Activated CD4-positive, alpha-beta T cell treated with anti-CD3 and anti-CD28 coated beads, Interleukin-2, amount 50 U/mL, for 4 hours (primary cell): Measurements from ENCODE around the gene NCMAP.
"Not testable (repeated sequence)": the region's sequence is repeated elsewhere in the genome, so short reads cannot be mapped to it uniquely, and the experiment has no call there.

Source experiments
- DNase-seq, 2 experiments: peaks; one replicate each; pipeline ENCODE4 v3.0.0-alpha.2; 2020

Gene NCMAP

DNA sequence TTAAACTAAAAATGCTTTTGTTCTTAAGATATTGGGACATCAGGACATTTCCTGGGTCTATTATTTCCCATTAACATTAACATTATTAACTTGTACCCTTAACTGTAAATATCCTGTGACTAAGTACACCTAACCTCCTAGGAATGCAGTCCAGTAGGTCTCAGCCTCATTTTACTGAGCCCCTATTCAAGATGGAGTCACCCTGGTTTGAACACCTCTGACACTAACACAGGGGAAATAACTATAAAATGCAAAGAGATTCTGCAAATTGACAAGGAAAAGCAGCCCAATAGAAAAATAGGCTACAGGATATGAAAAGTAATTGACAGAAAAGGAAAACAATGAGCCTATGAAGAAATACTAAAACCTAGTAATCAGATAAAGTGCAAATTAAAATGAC is 11.6 kb upstream of the NCMAP start:
- no peak for DNase-seq

DNA sequence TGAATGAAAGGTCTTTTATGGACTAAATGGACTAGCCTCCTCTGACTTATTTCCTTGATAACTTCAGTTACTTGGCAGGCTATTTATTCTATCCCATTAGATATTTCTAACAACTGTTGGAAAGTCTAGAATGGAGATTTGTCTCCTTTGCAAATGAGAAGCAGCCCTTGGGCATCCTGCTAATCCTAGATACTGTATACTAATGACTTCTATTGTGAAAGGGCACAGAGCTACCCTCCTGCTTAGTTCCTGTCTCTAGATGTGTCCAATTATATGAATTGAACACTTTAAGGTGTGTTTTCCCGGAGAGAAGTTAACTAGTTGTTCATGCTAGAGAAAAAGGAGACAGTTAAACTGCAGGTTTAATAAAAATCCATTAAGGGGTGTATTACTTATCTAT is 10.2 kb upstream of the NCMAP start:
- DNase-seq, result no peak

DNA sequence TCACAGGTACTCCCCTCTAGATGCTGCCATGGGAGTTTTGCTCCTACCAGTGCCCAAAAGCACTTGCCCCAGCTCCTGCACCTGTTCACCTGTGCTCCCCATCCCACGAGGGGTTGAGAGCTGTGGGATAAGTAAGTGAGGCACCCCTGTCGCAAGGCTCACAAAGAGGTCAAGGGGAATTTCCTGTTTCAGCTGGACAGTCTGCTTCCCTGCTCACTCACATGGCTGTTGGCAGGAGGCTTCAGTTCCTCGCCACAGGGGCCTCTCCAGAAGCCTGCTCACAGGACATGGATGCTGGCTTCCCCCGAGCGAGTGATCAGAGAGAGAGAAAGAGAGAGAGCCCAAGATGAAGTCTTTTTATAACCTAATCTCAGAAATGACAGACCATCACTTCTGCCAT is 8.7 kb upstream of the NCMAP start:
- no peak for DNase-seq

DNA sequence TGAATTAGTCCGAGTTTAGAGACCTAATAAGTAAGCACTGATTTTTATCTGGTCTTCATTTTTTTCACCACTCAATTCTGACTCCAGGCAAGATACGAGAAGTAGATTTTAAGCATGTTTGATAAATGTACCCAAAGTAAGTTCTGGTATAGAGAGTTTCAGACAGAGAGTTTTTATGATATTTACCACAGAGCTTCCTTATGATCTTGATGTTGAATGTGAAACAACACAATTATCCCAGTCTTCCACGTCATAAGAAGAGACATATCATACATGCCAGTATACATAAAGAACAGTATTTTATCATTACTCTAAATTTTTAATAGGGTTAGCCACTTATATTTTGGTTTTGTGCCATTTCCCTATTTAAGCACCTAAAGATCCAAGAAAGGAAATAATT is 7.8 kb upstream of the NCMAP start:
- DNase-seq, result no peak

DNA sequence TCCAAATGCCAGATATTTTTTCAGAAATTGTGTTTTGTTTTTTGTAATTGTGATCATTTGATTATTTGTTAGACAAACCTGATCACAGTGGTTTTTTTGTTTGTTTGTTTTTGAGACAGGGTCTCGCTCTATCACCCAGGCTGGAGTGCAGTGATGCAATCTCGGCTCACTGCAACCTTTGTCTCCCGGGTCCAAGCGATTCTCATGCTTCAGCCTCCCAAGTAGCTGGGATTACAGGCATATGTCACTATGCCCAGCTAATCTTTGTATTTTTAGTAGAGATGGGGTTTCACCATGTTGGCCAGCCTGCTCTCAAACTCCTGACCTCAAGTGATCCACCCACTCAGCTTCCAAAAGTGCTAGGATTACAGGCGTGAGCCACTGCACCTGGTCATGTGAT is 6.7 kb upstream of the NCMAP start:
- not testable (repeated sequence) for DNase-seq

DNA sequence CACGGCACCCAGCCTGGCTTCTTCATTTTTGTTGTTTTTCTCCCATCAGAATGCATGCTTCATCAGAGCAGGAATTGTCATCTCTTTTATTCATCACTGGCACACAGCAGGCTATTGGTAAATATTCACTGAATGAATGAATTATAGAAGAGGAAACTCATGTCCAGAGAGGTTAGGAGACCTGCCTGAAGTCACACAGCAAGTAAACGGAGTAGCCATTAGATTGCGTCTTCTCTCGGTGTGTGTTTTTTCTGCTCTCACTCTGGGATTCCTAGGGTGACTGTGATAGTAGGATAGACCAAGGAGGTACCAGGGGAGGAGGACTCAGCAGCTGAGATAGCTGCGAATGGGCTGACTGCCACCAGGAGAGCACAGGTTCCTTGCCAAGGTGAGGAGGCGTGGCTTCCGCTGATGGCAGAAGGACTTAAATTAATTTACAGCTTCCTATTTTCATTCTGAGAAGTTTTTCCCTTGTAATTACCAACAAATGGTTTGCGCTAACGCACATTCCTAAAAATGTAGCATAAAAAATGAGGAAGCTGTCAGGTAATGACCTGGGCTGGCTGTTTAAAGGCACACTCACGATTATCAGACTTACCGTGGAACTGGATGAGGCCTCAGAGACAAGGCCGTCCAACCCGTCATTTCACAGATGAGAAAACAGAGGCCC is 4.5 kb upstream of the NCMAP start:
- DNase-seq, result no peak

DNA sequence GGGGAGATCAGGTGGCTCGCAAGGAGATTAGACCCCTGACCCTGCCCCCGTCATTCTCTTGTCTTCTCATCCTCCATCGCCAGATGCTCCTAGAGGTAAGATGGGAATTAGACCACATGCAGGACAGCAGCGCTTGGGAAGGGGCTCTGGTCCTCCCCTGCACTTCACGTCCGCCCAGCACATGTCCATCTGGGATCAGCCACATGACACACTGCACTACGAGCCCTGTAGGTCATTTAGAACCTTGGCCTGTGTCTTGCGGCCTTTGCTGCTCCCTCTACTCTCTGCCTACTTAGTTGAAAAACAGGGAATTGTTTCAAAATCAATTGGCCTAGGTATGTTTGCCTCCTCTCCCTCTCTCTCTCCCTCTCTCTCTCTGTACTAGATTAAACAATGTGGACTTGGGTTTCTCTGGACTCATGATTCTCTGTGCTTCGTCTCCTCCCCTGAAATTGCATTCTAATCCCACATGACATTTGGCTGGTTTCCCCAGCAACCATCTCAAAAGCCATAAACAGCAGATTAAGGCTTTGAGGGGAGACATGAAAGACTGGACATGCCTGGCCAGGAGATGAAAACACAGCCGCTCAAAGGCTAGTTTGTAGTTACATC is 3.8 kb upstream of the NCMAP start:
- no peak for DNase-seq

DNA sequence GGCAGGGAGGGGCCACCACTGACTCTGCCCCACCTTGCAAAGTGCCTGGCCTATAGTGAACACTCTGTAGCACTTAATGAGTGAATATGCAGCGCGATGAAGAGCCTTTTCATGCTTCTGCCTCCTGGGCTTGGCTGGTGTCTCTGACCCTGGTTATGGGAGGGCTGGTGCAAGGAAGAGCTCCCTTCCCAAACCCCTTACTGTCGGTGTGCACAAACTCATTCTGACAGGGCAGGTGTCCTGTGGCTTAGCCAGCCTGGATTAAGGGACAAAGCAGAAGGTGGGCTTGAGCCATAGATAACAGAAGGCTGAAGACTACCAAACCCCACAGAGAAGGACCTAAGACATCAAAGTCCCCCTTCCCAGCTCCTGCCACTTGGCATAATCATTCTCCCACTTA is 2.0 kb upstream of the NCMAP start:
- DNase-seq, result no peak

DNA sequence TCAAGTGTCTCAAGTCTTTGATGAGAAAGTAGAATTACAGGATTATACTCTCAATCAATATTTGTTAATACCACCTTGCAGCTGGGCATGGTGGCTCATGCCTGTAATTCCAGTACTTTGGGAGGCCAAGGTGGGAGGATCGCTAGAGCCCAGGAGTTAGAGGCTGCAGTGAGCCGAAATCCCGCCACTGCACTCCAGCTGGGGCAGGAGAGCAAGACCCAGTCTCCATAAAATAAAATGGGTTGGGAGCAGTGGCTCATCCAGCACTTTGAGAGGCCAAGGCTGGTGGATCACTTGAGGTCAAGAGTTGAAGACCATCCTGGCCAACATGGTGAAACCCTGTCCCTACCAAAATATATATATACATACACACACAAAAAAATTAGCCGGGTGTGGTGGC is 1.2 kb upstream of the NCMAP start:
- no peak for DNase-seq

DNA sequence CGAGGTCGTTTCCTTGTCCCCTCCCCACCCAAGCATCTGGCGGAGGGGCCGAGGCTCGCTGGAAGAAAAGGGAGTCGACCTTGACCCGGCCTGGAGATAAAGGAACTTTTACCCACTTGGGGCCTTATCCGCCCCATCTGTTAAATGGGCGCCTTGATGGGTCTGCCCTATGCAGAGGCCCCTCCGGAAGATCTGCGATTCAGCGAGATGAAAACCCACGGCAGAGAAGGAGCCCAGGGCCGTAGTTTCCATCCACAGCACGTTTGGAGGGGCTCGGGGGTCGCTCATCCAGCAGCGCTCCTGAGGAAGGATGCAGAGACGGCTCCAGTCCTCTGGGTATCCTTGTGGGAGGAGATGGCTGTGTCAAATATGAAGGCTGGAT is 518 bp downstream of the NCMAP start:
- DNase-seq, result no peak

DNA sequence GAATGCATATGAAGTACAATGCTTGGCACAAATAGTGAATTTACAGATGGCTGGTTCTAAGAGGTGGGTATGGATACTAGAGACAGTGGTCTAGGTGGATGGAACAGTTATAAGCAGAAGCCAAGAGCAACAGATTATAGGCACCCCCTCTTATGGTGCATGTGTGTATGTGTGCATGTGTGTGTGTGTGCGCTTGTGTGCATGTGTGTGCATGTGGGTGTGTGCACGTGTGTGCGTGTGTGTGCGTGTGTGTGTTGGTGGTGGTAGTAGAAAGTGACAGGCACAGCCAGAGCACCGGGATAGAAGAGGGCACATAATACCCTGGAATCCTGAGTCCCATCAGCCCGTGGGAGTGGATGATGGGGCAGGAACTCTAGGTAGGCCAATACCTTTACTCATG is 1.3 kb downstream of the NCMAP start:
- no peak for DNase-seq

DNA sequence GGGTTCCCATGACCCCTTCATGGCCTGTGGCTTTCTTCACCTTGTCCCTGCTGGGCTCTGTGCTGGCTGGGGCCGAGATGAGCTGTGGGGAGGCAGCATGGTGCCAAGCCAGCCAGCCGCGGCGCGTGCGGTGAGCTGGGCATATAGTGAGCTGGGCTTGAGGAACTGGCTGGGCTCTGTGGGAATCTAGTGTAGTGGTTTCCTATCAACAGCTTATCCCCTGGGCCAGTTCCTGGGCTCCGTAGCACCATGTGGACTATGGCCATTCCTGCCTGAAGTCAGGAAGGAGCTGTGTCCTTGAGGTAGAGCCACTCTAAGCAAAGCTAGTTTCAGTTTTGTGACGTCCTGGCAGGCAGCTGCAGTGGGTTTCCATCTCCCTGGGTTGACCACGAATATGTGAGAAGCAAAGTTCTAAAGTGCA is 1.8 kb downstream of the NCMAP start:
- no peak for DNase-seq

DNA sequence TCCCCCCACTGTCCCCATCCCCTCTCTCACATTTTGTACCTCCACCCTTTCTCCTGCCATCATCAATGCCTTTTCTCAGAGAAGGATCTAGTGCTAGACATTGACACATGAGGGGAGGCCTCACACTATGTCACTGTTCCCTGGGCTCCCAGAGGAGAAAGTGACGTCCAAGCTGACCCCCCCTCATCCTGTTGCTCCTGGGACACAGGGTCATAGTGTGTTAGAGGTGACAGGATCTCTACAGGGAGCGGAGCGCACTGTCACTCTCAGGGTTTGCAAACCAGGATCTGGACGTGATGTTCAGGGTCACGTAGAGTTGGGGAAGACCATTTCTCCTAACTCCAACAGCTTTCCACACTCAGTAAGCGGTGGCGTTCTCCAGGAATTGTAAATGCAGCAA is 2.6 kb downstream of the NCMAP start:
- DNase-seq, result no peak

DNA sequence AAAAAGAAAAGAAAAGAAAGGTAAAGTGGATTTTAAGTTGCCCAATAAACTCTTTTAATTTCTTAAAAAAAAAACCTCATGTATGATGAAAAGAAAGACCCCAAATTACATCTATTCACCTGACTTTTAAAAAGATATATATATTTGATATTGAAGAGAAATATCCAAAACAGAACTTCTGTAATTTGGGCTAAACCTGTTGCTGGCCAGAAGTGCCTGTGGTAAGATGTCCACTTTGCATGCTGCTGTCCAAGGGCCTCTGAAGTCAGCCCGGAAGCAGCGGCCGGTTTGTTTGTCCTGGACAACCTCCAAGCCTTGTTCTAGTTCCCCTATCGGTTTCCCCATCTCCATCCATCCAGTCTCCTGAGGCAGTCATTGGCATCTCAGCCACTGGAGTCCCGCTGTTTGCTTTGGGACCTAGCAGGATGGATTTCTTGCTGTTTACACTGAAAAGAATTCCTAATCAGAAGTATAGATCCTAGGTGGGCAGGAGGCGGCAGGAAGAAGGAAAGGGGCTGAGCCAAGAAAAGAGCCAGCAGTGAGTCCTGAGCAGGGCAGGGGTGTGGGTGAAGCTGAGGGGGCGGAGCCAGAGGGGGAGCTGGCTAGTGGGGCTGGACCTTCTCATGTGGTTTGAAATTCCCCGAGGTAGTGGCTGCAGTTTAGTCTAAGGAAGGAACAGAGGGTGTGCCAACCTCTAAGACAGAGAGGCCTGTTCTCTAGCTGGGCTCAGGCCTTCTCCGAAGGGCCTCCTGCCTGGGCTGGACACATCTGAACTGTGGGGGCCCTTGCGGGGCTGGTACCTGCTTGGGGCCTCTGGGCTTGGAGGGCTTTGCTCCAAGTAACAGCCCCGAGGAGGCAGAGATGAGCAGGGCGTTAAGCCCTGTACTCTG is 3.3 kb downstream of the NCMAP start:
- no peak for DNase-seq

DNA sequence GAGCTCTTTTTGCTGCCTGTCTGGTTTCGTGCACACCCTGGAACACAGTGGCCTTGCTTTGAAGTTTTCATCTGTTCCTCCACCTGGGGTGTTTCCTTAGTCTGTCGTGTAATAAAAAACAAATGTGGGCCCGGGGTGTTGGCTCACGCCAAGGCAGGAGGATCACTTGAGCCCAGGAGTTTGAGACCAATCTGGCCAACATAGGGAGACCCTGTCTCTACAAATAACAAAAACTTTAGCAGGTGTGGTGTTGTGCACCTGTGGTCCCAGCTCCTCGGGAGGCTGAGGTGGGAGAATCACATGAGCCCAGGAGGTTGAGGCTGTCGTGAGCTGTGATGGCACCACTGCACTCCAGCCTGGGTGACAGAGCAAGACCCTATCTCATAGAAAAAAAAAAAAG is 4.5 kb downstream of the NCMAP start:
- no peak for DNase-seq

DNA sequence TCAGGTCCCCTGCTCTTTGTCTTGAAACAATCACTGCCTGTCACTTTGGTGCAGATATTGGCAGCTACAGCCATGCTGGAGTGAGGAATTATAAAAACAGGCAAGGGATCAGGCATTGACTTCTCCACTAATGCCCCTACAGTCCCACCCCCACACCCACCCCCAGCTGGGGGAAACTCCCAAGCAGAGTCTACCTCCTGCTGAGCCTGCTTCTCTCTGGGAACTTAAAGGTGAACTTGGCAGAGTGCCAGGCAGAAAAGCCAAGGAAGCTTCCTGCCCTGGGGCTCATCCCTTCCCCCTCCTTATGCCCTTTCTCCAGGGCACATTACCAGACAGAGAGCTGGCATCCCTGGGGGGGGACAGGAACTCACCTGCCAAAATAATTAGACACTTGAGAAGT is 6.7 kb downstream of the NCMAP start:
- DNase-seq, result no peak

DNA sequence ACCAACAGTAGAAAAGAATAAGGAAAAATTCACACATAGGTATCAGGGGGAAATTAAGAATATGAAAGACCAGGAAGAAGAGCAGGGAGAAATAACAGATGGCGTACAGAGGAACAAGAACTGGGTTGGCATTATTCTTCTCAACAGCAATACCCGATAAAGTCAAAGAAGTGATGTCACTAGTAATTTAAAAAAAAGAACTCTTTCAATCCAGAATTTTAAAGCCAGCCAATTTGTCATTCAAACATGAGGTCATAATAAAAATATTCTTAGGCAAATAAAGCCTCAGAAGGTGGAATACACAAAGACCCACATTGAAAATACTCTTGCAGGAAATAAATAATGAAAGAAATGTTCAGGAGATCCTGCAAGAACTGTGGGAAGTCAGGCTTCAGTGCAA is 8.8 kb downstream of the NCMAP start:
- no peak for DNase-seq

DNA sequence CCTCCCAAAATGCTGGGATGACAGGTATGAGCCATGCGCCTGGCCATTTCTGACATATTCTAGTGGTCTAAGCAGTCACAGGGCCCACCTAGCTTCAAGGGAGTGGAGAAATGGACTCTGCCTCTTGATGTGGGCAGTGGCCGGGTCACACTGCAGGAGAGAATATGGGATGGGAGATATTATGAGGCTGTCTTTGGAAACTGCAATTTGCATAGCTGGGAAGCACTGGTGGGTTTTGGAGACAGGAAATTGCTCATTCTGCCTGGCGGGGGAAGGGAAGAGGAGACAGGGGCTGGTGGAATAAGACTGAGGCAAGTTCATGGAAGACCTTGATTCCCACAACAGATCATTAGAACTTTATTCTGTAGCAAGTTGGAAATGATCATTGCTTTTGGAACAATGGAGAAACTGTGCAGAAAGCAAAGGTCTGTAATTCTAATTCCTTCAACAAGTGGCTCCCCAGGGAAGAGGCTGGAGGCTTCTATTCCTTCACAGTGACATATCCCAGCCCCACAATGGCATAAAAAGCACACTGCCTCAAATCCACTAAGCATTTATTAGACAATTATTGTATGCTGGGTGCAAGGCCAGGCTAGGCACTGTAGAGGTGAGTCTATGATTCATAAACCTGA is 10.5 kb downstream of the NCMAP start:
- DNase-seq, result no peak

DNA sequence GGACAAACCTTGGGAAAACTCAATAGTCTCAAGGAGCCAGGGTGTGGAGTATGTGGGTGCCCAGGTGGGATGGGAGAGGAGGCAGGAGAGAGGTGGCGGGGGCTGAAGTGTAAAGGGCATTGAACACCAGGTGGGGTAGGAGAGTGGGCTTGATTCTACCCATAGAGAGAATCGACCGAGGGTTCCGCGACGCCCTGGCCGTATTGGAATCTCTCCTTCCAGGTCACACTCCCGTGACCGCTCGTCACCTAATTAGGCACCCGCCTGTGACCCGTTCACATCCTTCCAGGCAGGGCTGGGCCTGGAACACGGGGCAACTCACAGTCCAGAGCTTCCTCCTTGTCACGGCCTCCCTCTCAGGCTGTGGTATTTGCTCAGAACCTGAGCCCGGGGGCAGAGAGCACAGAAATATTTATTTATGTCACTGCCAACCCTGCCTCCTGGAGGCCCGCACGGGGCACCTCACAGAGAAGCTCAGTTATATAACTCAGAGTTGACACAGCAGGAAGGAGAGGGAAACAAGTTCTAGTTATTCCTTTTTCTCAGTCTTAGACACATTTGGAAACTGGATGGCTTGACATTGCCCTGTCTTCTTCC is 12.0 kb downstream of the NCMAP start:
- no peak for DNase-seq

DNA sequence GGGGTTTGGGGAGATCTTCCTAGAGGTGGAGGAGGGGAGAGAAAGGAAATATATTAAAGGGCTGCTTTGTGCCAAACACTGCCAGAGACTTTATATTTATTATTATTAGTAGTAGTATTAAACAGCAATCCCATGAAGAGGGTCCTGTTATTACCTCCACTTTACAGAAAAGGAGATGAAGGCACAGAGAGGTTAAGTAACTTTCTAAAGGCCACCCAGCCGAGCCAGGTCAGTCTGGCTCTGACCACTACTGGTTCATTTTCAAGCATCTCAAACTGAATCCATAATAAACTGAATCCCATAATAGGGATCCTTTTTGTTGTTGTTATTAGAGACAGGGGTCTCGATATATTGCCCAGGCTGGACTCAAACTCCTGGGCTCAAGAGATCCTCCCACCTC is 12.6 kb downstream of the NCMAP start:
- no peak for DNase-seq

DNA sequence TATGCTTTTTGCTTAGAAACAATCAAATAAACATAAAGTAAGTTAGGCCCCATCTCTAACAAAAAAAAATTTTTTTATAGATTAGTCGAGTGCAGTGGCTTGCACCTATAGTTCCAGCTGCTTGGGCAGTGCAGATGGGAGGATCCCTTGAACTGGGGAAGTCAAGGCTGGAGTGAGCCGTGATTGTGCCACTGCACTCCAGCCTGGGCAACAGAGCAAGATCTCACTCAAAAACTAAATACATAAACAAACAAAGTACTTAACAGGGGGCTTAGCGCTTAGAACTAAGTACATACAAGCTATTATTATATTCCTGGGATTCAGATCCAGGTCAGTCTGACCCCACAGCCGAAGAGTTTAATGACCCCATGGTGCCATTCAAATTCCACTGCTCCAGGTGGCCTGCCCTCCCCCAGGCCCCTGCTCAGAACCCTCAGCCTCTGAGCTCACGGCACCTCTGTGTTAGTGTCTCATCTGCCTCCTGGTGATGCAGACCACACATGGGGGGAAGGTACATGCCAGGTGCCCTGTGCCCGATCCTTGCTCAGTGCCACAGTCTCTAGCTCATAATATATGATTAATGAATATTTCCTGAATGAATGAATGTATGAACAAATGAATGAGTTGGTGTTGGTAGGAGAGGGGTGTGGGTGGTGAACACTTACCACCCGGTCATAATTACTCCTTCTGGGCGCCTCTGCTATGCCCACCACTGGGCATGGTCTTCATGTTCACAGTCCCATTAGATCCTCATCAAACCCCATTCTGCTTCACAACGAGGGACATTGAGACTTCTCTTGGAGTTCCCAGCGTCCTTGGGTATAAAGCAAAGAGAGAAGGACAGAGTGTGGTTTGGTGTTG is 14.6 kb downstream of the NCMAP start:
- DNase-seq, result no peak

DNA sequence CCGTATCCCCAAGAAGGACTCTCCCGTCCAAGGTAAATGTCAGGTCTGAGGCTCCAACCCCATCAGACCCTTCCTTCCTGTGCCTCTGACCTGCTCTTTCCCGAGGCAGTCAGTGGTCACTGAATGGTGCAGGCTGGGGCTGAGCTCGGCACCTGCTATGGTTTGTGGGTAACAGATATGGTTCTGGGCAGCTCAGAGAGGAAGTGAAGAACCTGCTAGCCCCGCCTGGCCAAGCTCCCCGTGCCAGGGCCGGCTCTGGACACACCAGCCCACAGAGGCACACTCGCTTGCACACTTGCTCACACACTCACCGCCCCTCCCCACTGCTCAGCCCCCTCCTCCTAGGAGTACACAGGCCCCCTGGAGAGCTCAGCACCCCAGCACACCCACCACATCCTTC is 16.4 kb downstream of the NCMAP start:
- no peak for DNase-seq
